Neuronal stem cell (in vitro differentiated cells): ENCODE data around the gene FAM193B.

ENCODE experiments used
- DNase-seq: peaks from one replicate; pipeline ENCODE4 v3.0.0-alpha.2; 2013; ENCODE audit warnings: low spot score
- H2AFZ ChIP-seq: one replicate; pipeline ENCODE4 v1.6.1; 2013; ENCODE audit warnings: mild to moderate bottlenecking, low read length, inconsistent platforms
- H2AK5ac ChIP-seq: 2 replicates; pipeline ENCODE4 v1.6.1; 2013; ENCODE audit warnings: low read depth, mild to moderate bottlenecking, inconsistent platforms, low read length, moderate library complexity, mixed read lengths
- H2BK120ac ChIP-seq: 2 replicates; pipeline ENCODE4 v1.6.1; 2013; ENCODE audit warnings: low read depth, mild to moderate bottlenecking, inconsistent platforms, low read length, moderate library complexity, mixed read lengths
- H2BK12ac ChIP-seq: one replicate; pipeline ENCODE4 v1.6.1; 2013; ENCODE audit warnings: low read length, inconsistent platforms
- H2BK15ac ChIP-seq: 2 replicates; pipeline ENCODE4 v1.6.1; 2013; ENCODE audit warnings: mild to moderate bottlenecking, low read length, inconsistent platforms, mixed read lengths
- H2BK5ac ChIP-seq: one replicate; pipeline ENCODE4 v1.6.1; 2013; ENCODE audit warnings: inconsistent platforms, mild to moderate bottlenecking, low read length, moderate library complexity
- H3K14ac ChIP-seq: one replicate; pipeline ENCODE4 v1.6.1; 2013; ENCODE audit warnings: low read length, inconsistent platforms
- H3K18ac ChIP-seq: 2 replicates; pipeline ENCODE4 v1.6.1; 2013; ENCODE audit warnings: low read length, inconsistent platforms
- H3K23ac ChIP-seq: 2 replicates; pipeline ENCODE4 v1.6.1; 2013; ENCODE audit warnings: low read depth, mild to moderate bottlenecking, mixed read lengths, low read length, inconsistent platforms; ENCODE audit not compliant: poor library complexity
- H3K27ac ChIP-seq: replicated peaks from 3 replicates; pipeline ENCODE4 v1.5.1; 2013; ENCODE audit warnings: low read length, inconsistent platforms
- H3K27me3 ChIP-seq, 3 experiments: 2 replicates each; pipeline ENCODE4 v1.6.1; 2013; ENCODE audit warnings: low read length in 3 of 3, mild to moderate bottlenecking in 2 of 3, inconsistent platforms in 1 of 3, low read depth in 1 of 3, mixed read lengths in 1 of 3, moderate library complexity in 1 of 3; ENCODE audit not compliant: control insufficient read depth in 3 of 3, insufficient read depth in 3 of 3
- H3K36me3 ChIP-seq, 2 donors: replicated peaks in 1 of 2; 2 replicates each; pipeline ENCODE4 v1.6.1; 2013; ENCODE audit warnings: low read length in 2 of 2; ENCODE audit not compliant: control insufficient read depth in 2 of 2, insufficient read depth in 2 of 2
- H3K4ac ChIP-seq: 2 replicates; pipeline ENCODE4 v1.6.1; 2013; ENCODE audit warnings: inconsistent platforms, mild to moderate bottlenecking, low read length, moderate library complexity
- H3K4me1 ChIP-seq, 2 donors: 1 replicate in 1 of 2; 2 replicates in 1 of 2; pipeline ENCODE4 v1.6.1; 2013; ENCODE audit warnings: low read length in 2 of 2, low read depth in 1 of 2; ENCODE audit not compliant: control insufficient read depth in 2 of 2, insufficient read depth in 1 of 2
- H3K4me2 ChIP-seq: one replicate; pipeline ENCODE4 v1.6.1; 2013; ENCODE audit warnings: mild to moderate bottlenecking, low read length, inconsistent platforms; ENCODE audit not compliant: insufficient read depth, poor library complexity, severe bottlenecking
- H3K4me3 ChIP-seq, 2 donors: 2 replicates each; pipeline ENCODE4 v1.5.1; 2013; ENCODE audit warnings: low read length in 2 of 2, mild to moderate bottlenecking in 2 of 2, inconsistent platforms in 1 of 2, moderate library complexity in 1 of 2
- H3K79me1 ChIP-seq: one replicate; pipeline ENCODE4 v1.6.1; 2013; ENCODE audit warnings: low read depth, mild to moderate bottlenecking, inconsistent platforms, low read length, moderate library complexity
- H3K9ac ChIP-seq: one replicate; pipeline ENCODE4 v1.6.1; 2013; ENCODE audit warnings: mild to moderate bottlenecking, low read depth, low read length, inconsistent platforms; ENCODE audit not compliant: poor library complexity
- H3K9me3 ChIP-seq, 2 donors: replicated peaks in 1 of 2; 2 replicates each; pipeline versions ENCODE3 to v1.6.1; 2013; ENCODE audit warnings: low read length in 2 of 2, mild to moderate bottlenecking in 2 of 2, inconsistent platforms in 1 of 2, low read depth in 1 of 2, mixed read lengths in 1 of 2, moderate library complexity in 1 of 2; ENCODE audit not compliant: control insufficient read depth in 2 of 2, insufficient read depth in 1 of 2
- H4K8ac ChIP-seq: one replicate; pipeline ENCODE4 v1.6.1; 2013; ENCODE audit warnings: low read depth, mild to moderate bottlenecking, inconsistent platforms, low read length, moderate library complexity
- H4K91ac ChIP-seq: one replicate; pipeline ENCODE4 v1.6.1; 2013; ENCODE audit warnings: low read length, low read depth, mild to moderate bottlenecking, inconsistent platforms; ENCODE audit not compliant: poor library complexity
- WGBS, 2 donors: extraction: QIAGEN DNeasy Blood & Tissue Kit; methylation state at CpG; one replicate each; pipeline ENCODE4 v1.1.7; 2013; ENCODE audit warnings: missing lambda C conversion rate in 2 of 2, mixed read lengths in 1 of 2; ENCODE audit not compliant: insufficient read length in 2 of 2, insufficient replicate concordance in 1 of 2; ENCODE audit errors: extremely low coverage in 2 of 2; 5-methylcytosine and 5-hydroxymethylcytosine counted together

FAM193B gene

GRCh38 chr5:177578316-177578715 is 24.0 kb upstream of the FAM193B start:
- H4K91ac ChIP-seq = no peak overlapping the region
- H2BK5ac ChIP-seq = no peak overlapping the region
- H3K4me2 ChIP-seq = no peak overlapping the region
- no peak overlapping the region for H2AK5ac ChIP-seq
- no peak overlapping the region for H2AFZ ChIP-seq
- peaks cover 0 to 4% (median 0%) of the 10 kb centered on the region in 3 experiments for H3K27me3 ChIP-seq
- H3K36me3 ChIP-seq = no peaks in the 10 kb centered on the region
- H3K4me1 ChIP-seq = no peaks in the 10 kb centered on the region
- H2BK120ac ChIP-seq = no peak overlapping the region
- H2BK12ac ChIP-seq = no peak overlapping the region
- WGBS, 2 donors = no CpG with 5 or more reads among the region's 8 CpGs
- H3K79me1 ChIP-seq = no peaks in the 10 kb centered on the region
- H2BK15ac ChIP-seq = no peak overlapping the region
- no peak overlapping the region for H3K18ac ChIP-seq
- H3K9ac ChIP-seq = no peak overlapping the region
- no peak overlapping the region for H3K27ac ChIP-seq
- H3K9me3 ChIP-seq = no peaks in the 10 kb centered on the region
- no peak overlapping the region for H3K14ac ChIP-seq
- no peak overlapping the region for H4K8ac ChIP-seq
- H3K4ac ChIP-seq = no peak overlapping the region
- H3K4me3 ChIP-seq = no peak overlapping the region
- DNase-seq = no peak
- H3K23ac ChIP-seq = no peak overlapping the region

- Histone ChIP-seq H3K9ac (no peak overlapping the region), H3K4ac (no peak overlapping the region), H2BK5ac (no peak overlapping the region), H3K36me3 (no peaks in the 10 kb centered on the region), H3K23ac (no peak overlapping the region), H3K4me3 (no peak overlapping the region), H3K79me1 (no peaks in the 10 kb centered on the region), H2AK5ac (no peak overlapping the region), H2AFZ (no peak overlapping the region), H3K9me3 (no peaks in the 10 kb centered on the region), H3K27ac (no peak overlapping the region), H2BK15ac (no peak overlapping the region), H4K8ac (no peak overlapping the region), H3K27me3 (peaks cover 0 to 4% (median 0%) of the 10 kb centered on the region in 3 experiments), H2BK120ac (no peak overlapping the region), H3K14ac (no peak overlapping the region), H2BK12ac (no peak overlapping the region), H4K91ac (no peak overlapping the region), H3K4me2 (no peak overlapping the region), H3K4me1 (no peaks in the 10 kb centered on the region), H3K18ac (no peak overlapping the region)
- no CpG with 5 or more reads among the region's 10 CpGs for WGBS, 2 donors
- DNase-seq = no peak
Observed at GRCh38 chr5:177576169-177576568, 21.8 kb upstream of the FAM193B start.

GRCh38 chr5:177575488-177575887 is 21.1 kb upstream of the FAM193B start:
- Histone ChIP-seq H3K4ac (no peak overlapping the region), H3K4me2 (no peak overlapping the region), H2BK5ac (no peak overlapping the region), H3K23ac (no peak overlapping the region), H3K9ac (no peak overlapping the region), H3K79me1 (no peaks in the 10 kb centered on the region), H2BK15ac (no peak overlapping the region), H4K91ac (no peak overlapping the region), H3K4me1 (no peaks in the 10 kb centered on the region), H2BK120ac (no peak overlapping the region), H3K27me3 (peaks cover 0 to 4% (median 0%) of the 10 kb centered on the region in 3 experiments), H3K9me3 (no peaks in the 10 kb centered on the region), H3K18ac (no peak overlapping the region), H3K27ac (no peak overlapping the region), H4K8ac (no peak overlapping the region), H2AK5ac (no peak overlapping the region), H3K36me3 (no peaks in the 10 kb centered on the region), H2BK12ac (no peak overlapping the region), H2AFZ (no peak overlapping the region), H3K4me3 (no peak overlapping the region), H3K14ac (no peak overlapping the region)
- no peak for DNase-seq
- no CpG with 5 or more reads among the region's 1 CpG for WGBS, 2 donors

GRCh38 chr5:177569894-177570293 is 15.5 kb upstream of the FAM193B start:
- Histone ChIP-seq H3K14ac (no peak overlapping the region), H3K9ac (no peak overlapping the region), H3K9me3 (peaks cover 0 to 2% of the 10 kb centered on the region in 2 donors), H3K23ac (no peak overlapping the region), H2BK12ac (no peak overlapping the region), H3K27me3 (peaks cover 0 to 8% (median 0%) of the 10 kb centered on the region in 3 experiments), H3K4me3 (no peak overlapping the region), H2BK15ac (no peak overlapping the region), H4K91ac (no peak overlapping the region), H3K4me2 (no peak overlapping the region), H2BK120ac (no peak overlapping the region), H3K79me1 (no peaks in the 10 kb centered on the region), H2AK5ac (no peak overlapping the region), H4K8ac (no peak overlapping the region), H3K4ac (no peak overlapping the region), H2AFZ (no peak overlapping the region), H3K18ac (no peak overlapping the region), H3K27ac (no peak overlapping the region), H3K36me3 (no peaks in the 10 kb centered on the region), H3K4me1 (peaks cover 0 to 2% of the 10 kb centered on the region in 2 donors), H2BK5ac (no peak overlapping the region)
- WGBS, 2 donors = no CpG with 5 or more reads among the region's 2 CpGs
- DNase-seq = no peak
